Mucosa of descending colon (tissue), 3 donors: Measurements from ENCODE around the gene ODAD2. TPM values are rescaled to one million over a fixed set of nuclear protein-coding genes. Genes with fewer than 3 reads are reported as not detected.
"Not testable (repeated sequence)": the region's sequence is repeated elsewhere in the genome, so short reads cannot be mapped to it uniquely, and the experiment has no call there.

Experiments
- ATAC-seq: fragments of 200-7000 bp; cut with Tn5 transposase; one replicate; pipeline ENCODE4 v1.9.1; 2020; ENCODE audit warnings: mild to moderate bottlenecking, moderate library complexity
- DNase-seq, 3 donors: peaks; one replicate each; pipeline ENCODE4 v3.0.0-alpha.2; 2020
- H3K36me3 ChIP-seq: fragments of 200-600 bp; one replicate; pipeline ENCODE4 v1.8.0; 2021; ENCODE audit warnings: low read depth, mild to moderate bottlenecking
- H3K4me1 ChIP-seq: fragments of 200-600 bp; one replicate; pipeline ENCODE4 v1.8.0; 2021; ENCODE audit warnings: low read depth, mild to moderate bottlenecking
- H3K4me3 ChIP-seq: fragments of 200-600 bp; one replicate; pipeline ENCODE4 v1.8.0; 2021; ENCODE audit warnings: mild to moderate bottlenecking
- H3K9me3 ChIP-seq: fragments of 200-600 bp; one replicate; pipeline ENCODE4 v1.8.0; 2021; ENCODE audit warnings: mild to moderate bottlenecking
- intact Hi-C, 2 donors: fragments of 100-400 bp; cut with DNase I in 1 of 2; cut with micrococcal nuclease in 1 of 2; formaldehyde crosslinking; loops; one replicate each; pipeline versions ENCODE4 v1.11.0 to v1.11.1; 2022; cut with DNase I, micrococcal nuclease
- total RNA-seq, 3 donors: library from RNA; stranded (reverse); fragmentation: NEBNext Ultra II Directional in 2 of 3; extraction: Animal tissue kit (Norgen Biotek cat#: 25700) in 2 of 3; gene quantifications; one replicate each; pipeline versions ENCODE4 v1.2.1 to v1.2.4, GENCODE V29; 2021 to 2023
- TF ChIP-seq, protein P1 (sequence below): fragments of 200-600 bp; IDR thresholded peaks from one replicate; pipeline ENCODE4 v1.8.0; 2022; ENCODE audit warnings: antibody characterized with exemption, mild to moderate bottlenecking
- donor health status: DM: no; HTN: no; CAD: no; lungs with moderate emphysema.
- donor health status: DM: no; HTN: no; CAD: no.
- donor health status: DM: no; HTN: yes; CAD: no.

Gene ODAD2
- total RNA-seq, 3 donors from 2014 or later: 0.31 to 1.1 (median 0.46) TPM

DNA sequence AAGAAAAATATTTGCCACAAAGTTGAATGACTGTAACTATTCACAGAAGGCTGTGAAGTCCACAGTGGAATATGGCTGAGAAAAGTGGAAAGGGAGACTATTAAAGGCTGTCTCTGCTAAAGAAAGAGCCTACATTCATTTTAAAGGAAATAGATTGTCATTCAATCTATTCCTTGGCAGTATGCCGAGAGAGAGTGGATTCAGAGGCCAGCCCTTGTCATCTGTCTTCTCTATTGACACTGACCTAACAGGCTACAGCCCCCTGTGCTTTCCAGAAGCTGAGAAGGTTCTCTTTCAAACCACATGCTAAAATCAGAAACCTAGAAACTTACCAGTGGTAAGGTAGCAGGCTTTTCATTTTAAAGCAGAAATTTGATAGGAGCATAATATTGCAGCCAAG is 12.1 kb downstream of the ODAD2 start:
- Histone ChIP-seq H3K4me3 (no peak overlapping the region), H3K4me1 (no peaks in the 10 kb centered on the region), H3K36me3 (no peaks in the 10 kb centered on the region), H3K9me3 (no peaks in the 10 kb centered on the region)
- TF ChIP-seq, protein P1, sequence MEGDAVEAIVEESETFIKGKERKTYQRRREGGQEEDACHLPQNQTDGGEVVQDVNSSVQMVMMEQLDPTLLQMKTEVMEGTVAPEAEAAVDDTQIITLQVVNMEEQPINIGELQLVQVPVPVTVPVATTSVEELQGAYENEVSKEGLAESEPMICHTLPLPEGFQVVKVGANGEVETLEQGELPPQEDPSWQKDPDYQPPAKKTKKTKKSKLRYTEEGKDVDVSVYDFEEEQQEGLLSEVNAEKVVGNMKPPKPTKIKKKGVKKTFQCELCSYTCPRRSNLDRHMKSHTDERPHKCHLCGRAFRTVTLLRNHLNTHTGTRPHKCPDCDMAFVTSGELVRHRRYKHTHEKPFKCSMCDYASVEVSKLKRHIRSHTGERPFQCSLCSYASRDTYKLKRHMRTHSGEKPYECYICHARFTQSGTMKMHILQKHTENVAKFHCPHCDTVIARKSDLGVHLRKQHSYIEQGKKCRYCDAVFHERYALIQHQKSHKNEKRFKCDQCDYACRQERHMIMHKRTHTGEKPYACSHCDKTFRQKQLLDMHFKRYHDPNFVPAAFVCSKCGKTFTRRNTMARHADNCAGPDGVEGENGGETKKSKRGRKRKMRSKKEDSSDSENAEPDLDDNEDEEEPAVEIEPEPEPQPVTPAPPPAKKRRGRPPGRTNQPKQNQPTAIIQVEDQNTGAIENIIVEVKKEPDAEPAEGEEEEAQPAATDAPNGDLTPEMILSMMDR: no peak
- no peak for ATAC-seq
- intact Hi-C loops: no loop called here
- no peak for DNase-seq

DNA sequence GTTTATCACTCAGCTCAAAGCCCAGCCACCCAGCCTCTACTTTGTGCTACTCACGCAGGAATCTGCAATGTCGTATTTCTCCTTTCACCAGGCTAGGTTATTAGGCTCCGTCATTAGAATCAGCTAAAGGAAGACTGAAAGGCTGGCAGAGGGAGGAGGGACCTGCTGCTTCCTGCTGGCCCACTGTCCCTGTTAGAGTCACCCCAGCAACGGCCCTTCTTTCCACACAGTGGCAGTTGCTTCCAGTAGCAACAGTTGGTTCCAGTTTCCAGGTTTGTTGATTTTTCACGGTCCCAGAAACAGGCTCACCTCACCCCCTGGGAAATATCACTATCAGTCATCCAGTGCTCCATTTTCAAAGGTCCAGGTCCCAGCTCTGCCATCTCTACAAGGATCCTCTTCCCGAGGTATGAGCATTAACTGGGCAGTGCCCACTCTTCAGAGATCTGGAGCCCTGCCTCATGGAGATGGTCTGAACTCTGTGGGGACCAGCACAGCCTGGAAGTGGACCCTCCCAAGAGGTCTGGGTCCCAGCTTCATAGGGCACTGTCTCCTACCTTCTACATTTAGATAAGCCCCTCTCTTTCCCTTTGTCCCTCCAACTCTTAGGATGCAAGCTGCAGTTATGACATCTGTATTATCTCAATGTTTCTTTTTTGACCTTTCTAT is 15.9 kb downstream of the ODAD2 start:
- H3K36me3 ChIP-seq: no peaks in the 10 kb centered on the region
- no peaks in the 10 kb centered on the region for H3K4me1 ChIP-seq
- DNase-seq (no peak), ATAC-seq (no peak)
- H3K9me3 ChIP-seq: no peaks in the 10 kb centered on the region
- TF ChIP-seq, protein P1: no peak
- intact Hi-C loops: no loop called here
- H3K4me3 ChIP-seq: no peak overlapping the region

DNA sequence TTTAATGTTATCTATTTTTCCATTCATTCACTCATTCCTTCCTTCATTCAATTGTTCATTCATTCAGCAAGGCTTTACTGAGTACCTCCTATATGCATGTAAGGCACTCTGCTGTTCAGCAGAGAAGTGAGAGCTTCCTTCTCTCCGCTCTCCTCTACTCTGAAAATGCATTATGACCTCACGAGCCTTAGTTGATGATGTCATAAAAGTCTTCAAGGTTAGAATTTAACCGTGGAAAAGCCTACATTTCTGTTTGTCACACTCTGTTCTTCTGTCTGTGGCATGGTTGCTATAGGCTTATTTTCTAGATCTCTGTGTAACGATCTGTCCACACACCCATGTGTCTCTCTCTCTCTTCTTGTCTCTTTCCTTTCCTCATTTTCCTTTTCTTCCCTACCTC is 17.1 kb downstream of the ODAD2 start:
- DNase-seq (no peak), ATAC-seq (no peak)
- intact Hi-C loops: no loop called here
- TF ChIP-seq, protein P1: no peak
- Histone ChIP-seq H3K9me3 (no peaks in the 10 kb centered on the region), H3K4me1 (no peaks in the 10 kb centered on the region), H3K36me3 (no peaks in the 10 kb centered on the region), H3K4me3 (no peak overlapping the region)

DNA sequence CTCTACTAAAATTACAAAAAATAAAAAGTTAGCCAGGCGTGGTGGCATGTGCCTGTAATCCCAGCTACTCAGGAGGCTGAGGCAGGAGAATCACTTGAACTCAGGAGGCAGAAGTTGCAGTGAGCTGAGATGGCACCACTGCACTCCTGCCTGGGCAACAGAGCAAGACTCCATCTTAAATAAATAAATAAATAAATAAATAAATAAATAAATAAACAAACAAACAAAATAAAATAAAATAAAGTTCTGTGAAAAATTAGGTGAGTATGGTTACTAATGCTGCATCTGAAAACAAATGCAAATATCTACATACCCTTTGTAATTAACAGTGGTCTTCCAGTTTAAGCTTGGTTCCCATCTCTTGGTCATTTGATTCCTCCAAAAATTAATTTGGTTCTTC is 28.1 kb downstream of the ODAD2 start:
- DNase-seq, H3K4me3 ChIP-seq, H3K4me1 ChIP-seq, H3K36me3 ChIP-seq, ATAC-seq, intact Hi-C loops, H3K9me3 ChIP-seq: not testable (repeated sequence)

DNA sequence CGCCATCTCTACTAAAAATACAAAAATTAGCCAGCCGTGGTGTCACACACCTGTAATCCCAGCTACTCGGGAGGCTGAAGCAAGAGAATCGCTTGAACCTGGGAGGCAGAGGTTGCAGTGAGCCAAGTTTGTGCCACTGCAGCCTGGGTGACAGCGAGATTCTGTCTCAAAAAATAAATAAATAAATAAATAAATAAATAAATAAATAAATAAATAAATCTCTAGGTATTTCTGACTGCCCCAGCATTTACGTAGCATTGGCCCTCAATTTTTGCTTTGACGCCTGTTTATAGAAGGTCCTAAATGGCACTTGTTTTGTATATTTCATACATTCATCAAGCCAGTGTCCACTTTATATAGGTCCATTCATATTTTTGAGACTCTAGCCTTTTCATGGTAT is 28.9 kb downstream of the ODAD2 start:
- ATAC-seq: not testable (repeated sequence)

DNA sequence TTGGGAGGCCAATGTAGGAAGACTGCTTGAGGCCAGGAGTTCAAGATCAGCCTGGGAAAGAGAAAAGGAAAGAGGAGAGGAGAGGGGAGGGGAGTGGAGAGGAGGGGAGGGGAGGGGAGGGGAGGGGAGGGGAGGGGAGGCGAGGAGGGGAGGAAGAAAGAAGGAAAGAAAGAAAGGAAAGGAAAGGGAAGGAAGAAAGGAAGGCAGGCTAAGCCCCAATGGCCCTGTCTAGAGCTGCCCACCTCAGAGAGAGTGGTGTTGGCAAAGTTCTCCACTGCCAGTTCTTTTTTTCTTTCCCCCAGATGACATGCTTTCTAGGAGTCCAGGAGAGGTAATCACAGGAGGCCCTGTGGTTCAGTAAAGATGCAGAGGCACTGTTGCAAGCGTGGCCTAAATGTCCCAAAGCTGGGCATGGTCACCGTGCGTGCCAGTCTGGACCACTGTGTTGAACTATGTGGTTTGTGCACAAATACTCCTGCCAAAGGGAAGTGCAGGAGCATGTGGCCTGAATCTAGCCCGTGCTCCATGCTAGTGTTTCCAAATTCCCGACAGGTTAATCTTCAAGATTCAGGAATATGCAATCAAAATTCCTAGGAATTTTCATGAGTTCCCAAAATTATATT is 39.7 kb downstream of the ODAD2 start:
- intact Hi-C loops: no loop called here
- ATAC-seq (no peak), DNase-seq (no peak)
- Histone ChIP-seq H3K9me3 (no peaks in the 10 kb centered on the region), H3K36me3 (no peaks in the 10 kb centered on the region), H3K4me3 (no peak overlapping the region), H3K4me1 (no peaks in the 10 kb centered on the region)
- TF ChIP-seq, protein P1: no peak

More for the DNA sequence above, 28.9 kb downstream of the ODAD2 start:
- DNase-seq, H3K36me3 ChIP-seq, H3K4me1 ChIP-seq, H3K4me3 ChIP-seq, H3K9me3 ChIP-seq, intact Hi-C loops: not testable (repeated sequence)

DNA sequence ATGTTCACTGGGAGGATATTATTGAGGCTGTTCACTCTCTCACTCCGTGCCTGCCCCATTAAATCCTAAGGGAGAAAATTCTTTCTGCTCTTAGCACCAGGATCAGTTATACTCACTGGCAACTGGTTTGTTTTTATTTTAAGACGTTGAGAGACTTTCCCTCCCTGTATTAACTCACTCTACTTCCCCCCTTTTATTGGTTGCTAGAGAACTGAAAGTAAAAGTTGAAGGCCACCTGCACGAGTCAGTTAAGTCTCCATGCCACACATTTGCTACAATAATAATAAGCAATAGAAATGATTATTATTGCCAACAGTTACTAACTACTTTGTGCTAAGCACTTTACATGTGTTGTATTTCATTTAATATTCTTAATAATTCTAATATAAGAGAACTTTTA is 40.5 kb downstream of the ODAD2 start:
- intact Hi-C loops, ATAC-seq, H3K9me3 ChIP-seq, H3K4me3 ChIP-seq, H3K4me1 ChIP-seq, H3K36me3 ChIP-seq, DNase-seq: not testable (repeated sequence)
